Measurements from ENCODE around the gene SRRM1. TPM values are rescaled to one million over a fixed set of nuclear protein-coding genes. Genes with fewer than 3 reads are reported as not detected.

Gene SRRM1
- total RNA-seq, 4 donors from 2014 or later = 103 to 121 (median 113) TPM

- no peak for TF ChIP-seq CTCF (IDR thresholded peaks at IDR 0.05; ENCODE audit: low read depth)
These were observed 72.6 kb downstream of the SRRM1 start for GRCh38 chr1:24715658-24716057.

GRCh38 chr1:24717887-24718650 is 75.0 kb downstream of the SRRM1 start:
- TF ChIP-seq CTCF (IDR thresholded peaks at IDR 0.05; ENCODE audit: low read depth) = no peak

GRCh38 chr1:24720152-24720551 is 77.0 kb downstream of the SRRM1 start:
- no peak for TF ChIP-seq CTCF (IDR thresholded peaks at IDR 0.05; ENCODE audit: low read depth)

GRCh38 chr1:24721533-24721932 is 78.4 kb downstream of the SRRM1 start:
- no peak for TF ChIP-seq CTCF (IDR thresholded peaks at IDR 0.05; ENCODE audit: low read depth)

Small RNA genes lying within 50 kb of the gene (small RNA-seq; reads per million reads assigned to genes)
- 0.49 reads per million for gene RF00019

Other genes starting within 250 kb of the SRRM1 start
- 1 to 10 TPM; 1.5 to 5.5 (median 3.1) TPM for gene STPG1, start 229.5 kb upstream of the SRRM1 start, total RNA-seq
- gene NIPAL3, start 227.5 kb upstream of the SRRM1 start, total RNA-seq = 10 to 100 TPM in 3 of 4 donors, 1 to 10 TPM in 1; 5.1 to 16.4 (median 13.1) TPM
- 10 to 100 TPM in 1 of 4 donors, 1 to 10 TPM in 3; 5.3 to 10.9 (median 6.9) TPM for gene RCAN3, start 140.5 kb upstream of the SRRM1 start, total RNA-seq
- gene NCMAP, start 87.2 kb upstream of the SRRM1 start, total RNA-seq = under 1 TPM in 2 of 4 donors, not detected in 2; 0.22 to 0.33 TPM
- 100 to 1,000 TPM; 145 to 344 (median 181) TPM for gene CLIC4, start 102.1 kb downstream of the SRRM1 start, total RNA-seq